ENCODE data around the gene ARMC2. TPM values are rescaled to one million over a fixed set of nuclear protein-coding genes. Genes with fewer than 3 reads are reported as not detected.
"Not testable (repeated sequence)": the region's sequence is repeated elsewhere in the genome, so short reads cannot be mapped to it uniquely, and the experiment has no call there.

Gene ARMC2
- total and polyA plus RNA-seq, 2 donors from 2014 or later = 1.9 to 12.7 TPM

DNA sequence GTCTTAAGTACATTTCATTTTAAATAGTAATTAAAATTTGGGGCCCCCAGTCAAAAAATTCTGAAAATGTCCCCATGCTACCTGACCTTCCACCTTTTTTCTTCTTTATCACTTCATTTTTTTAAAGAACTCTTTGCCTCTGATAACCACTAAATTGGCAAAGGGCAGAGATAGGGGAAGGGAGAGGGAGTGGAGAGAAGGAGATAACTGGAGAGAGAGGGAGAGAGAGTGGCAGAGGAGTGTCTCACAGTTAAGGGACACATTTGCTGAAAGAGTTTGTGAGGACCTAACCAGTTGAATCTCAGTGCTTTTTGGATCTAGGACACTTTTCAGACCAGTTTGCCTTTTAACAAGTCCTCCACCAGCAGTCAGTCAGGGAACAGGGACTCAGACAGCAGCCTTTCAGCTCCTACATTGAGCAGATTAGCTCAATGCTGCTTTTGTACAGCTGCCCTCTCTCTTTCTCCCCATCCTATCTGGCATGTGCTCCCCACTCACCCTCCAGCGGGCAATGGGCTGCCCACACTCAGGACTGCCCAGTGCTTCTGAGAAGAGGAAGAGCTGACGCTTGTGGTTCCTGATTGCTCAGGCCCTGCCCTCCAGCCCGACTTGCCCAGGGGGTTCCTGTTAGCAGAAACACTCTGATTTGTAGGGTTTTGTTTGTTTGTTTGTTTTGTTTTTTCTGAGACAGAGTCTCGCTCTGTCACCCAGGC, 14.4 kb downstream of the ARMC2 start:
- DNase-seq = no peak
- Histone ChIP-seq H3K4me3 (ENCODE audit: low read length in 3 of 3) (no peak overlapping the region), H3K27ac (ENCODE audit: low read depth in 2 of 2, low read length in 2 of 2) (no peak overlapping the region), H3K27me3 (ENCODE audit: control insufficient read depth, insufficient read depth, low read length) (no peaks in the 10 kb centered on the region), H3K9me3 (ENCODE audit: control insufficient read depth in 2 of 3, insufficient read depth in 1 of 3, low read length in 3 of 3) (no peaks in the 10 kb centered on the region), H3K9ac (ENCODE audit: low read length in 3 of 3) (no peak overlapping the region), H3K4me1 (ENCODE audit: control insufficient read depth in 2 of 3, insufficient read depth in 2 of 3, low read depth in 1 of 3, low read length in 3 of 3) (no peaks in the 10 kb centered on the region), H3K36me3 (ENCODE audit: control insufficient read depth in 2 of 3, insufficient read depth in 3 of 3, low read length in 3 of 3) (peaks cover 0 to 5% (median 2%) of the 10 kb centered on the region in 3 donors)
- TF ChIP-seq, protein P1, sequence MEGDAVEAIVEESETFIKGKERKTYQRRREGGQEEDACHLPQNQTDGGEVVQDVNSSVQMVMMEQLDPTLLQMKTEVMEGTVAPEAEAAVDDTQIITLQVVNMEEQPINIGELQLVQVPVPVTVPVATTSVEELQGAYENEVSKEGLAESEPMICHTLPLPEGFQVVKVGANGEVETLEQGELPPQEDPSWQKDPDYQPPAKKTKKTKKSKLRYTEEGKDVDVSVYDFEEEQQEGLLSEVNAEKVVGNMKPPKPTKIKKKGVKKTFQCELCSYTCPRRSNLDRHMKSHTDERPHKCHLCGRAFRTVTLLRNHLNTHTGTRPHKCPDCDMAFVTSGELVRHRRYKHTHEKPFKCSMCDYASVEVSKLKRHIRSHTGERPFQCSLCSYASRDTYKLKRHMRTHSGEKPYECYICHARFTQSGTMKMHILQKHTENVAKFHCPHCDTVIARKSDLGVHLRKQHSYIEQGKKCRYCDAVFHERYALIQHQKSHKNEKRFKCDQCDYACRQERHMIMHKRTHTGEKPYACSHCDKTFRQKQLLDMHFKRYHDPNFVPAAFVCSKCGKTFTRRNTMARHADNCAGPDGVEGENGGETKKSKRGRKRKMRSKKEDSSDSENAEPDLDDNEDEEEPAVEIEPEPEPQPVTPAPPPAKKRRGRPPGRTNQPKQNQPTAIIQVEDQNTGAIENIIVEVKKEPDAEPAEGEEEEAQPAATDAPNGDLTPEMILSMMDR (IDR thresholded peaks at IDR 0.05; ENCODE audit: borderline replicate concordance, extremely low read depth, insufficient read depth) = no peak
- intact Hi-C loops (cut with DNase I) = no loop called here
- FAIRE-seq = no peak

DNA sequence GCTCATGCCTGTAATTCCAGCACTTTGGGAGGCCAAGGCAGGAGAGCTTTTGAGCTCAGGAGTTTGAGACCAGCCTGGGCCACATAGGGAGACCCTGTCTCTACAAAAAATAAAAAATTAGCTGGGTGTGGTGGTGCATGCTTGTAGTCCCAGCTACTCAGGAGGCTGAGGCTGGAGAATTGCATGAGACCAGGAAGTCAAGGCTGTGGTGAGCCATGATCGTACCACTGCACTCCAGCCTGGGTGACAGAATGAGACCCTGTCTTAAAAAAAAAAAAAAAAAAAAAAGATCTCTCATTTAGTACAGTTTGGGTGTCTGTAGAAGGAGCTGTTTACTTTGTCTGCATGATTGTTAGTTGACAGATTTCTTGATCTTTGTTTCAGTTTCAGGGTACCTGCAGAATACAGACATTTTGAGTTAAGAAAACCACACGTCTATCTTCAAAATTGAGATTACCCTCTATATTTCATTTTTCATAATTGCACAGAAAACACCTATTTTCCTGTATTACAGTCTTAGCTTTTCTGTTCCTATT, 17.6 kb downstream of the ARMC2 start:
- H3K27me3 ChIP-seq (ENCODE audit: control insufficient read depth, insufficient read depth, low read length); H3K9ac ChIP-seq (ENCODE audit: low read length in 3 of 3); H3K9me3 ChIP-seq (ENCODE audit: control insufficient read depth in 2 of 3, insufficient read depth in 1 of 3, low read length in 3 of 3); FAIRE-seq; DNase-seq; H3K36me3 ChIP-seq (ENCODE audit: control insufficient read depth in 2 of 3, insufficient read depth in 3 of 3, low read length in 3 of 3); intact Hi-C loops (cut with DNase I); H3K4me3 ChIP-seq (ENCODE audit: low read length in 3 of 3); H3K4me1 ChIP-seq (ENCODE audit: control insufficient read depth in 2 of 3, insufficient read depth in 2 of 3, low read depth in 1 of 3, low read length in 3 of 3); H3K27ac ChIP-seq (ENCODE audit: low read depth in 2 of 2, low read length in 2 of 2): not testable (repeated sequence)

DNA sequence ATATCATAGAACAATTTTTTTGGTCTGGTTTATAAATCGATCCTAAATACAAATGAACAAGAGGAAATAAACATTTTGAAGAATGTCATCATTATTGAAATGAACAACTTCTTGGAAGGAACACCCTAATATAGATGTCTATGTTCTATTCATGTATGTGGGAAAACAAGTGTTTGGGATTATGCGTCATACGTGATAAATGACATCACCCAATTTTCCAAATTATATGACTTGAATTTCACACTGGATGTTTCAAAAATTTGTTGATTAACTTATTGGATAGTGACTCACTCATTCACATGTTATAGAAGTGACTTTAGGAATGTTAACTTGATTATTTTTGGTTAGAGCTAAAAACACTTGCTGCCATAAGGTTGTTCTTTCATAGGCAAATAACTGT, 18.6 kb downstream of the ARMC2 start:
- no peaks in the 10 kb centered on the region for H3K4me1 ChIP-seq (ENCODE audit: control insufficient read depth in 2 of 3, insufficient read depth in 2 of 3, low read depth in 1 of 3, low read length in 3 of 3)
- FAIRE-seq (no peak), DNase-seq (no peak)
- no peak overlapping the region for H3K9ac ChIP-seq (ENCODE audit: low read length in 3 of 3)
- no peak overlapping the region for H3K4me3 ChIP-seq (ENCODE audit: low read length in 3 of 3)
- H3K27me3 ChIP-seq (ENCODE audit: control insufficient read depth, insufficient read depth, low read length) = no peaks in the 10 kb centered on the region
- H3K27ac ChIP-seq (ENCODE audit: low read depth in 2 of 2, low read length in 2 of 2) = no peak overlapping the region
- intact Hi-C loops (cut with DNase I) = no loop called here
- TF ChIP-seq, protein P1 (IDR thresholded peaks at IDR 0.05; ENCODE audit: borderline replicate concordance, extremely low read depth, insufficient read depth) = no peak
- no peaks in the 10 kb centered on the region for H3K9me3 ChIP-seq (ENCODE audit: control insufficient read depth in 2 of 3, insufficient read depth in 1 of 3, low read length in 3 of 3)
- H3K36me3 ChIP-seq (ENCODE audit: control insufficient read depth in 2 of 3, insufficient read depth in 3 of 3, low read length in 3 of 3) = peaks cover 0 to 3% (median 0%) of the 10 kb centered on the region in 3 donors

- Histone ChIP-seq H3K27me3 (ENCODE audit: control insufficient read depth, insufficient read depth, low read length) (no peaks in the 10 kb centered on the region), H3K27ac (ENCODE audit: low read depth in 2 of 2, low read length in 2 of 2) (no peak overlapping the region)
- intact Hi-C loops (cut with DNase I) = no loop called here
Measured at GRCh38 chr6:108868647-108869046, 20.4 kb downstream of the ARMC2 start.

More at GRCh38 chr6:108868647-108869046, 20.4 kb downstream of the ARMC2 start:
- Histone ChIP-seq H3K36me3 (ENCODE audit: control insufficient read depth in 2 of 3, insufficient read depth in 3 of 3, low read length in 3 of 3) (peaks cover 0 to 3% (median 0%) of the 10 kb centered on the region in 3 donors), H3K4me1 (ENCODE audit: control insufficient read depth in 2 of 3, insufficient read depth in 2 of 3, low read depth in 1 of 3, low read length in 3 of 3) (no peaks in the 10 kb centered on the region), H3K9ac (ENCODE audit: low read length in 3 of 3) (no peak overlapping the region), H3K9me3 (ENCODE audit: control insufficient read depth in 2 of 3, insufficient read depth in 1 of 3, low read length in 3 of 3) (no peaks in the 10 kb centered on the region), H3K4me3 (ENCODE audit: low read length in 3 of 3) (no peak overlapping the region)
- FAIRE-seq (no peak), DNase-seq (no peak)
- TF ChIP-seq, protein P1 (IDR thresholded peaks at IDR 0.05; ENCODE audit: borderline replicate concordance, extremely low read depth, insufficient read depth) = no peak

Data from kidney (tissue), 14 donors.